Neuronal stem cell (in vitro differentiated cells): ENCODE data around the gene PARN.

Experiments
- DNase-seq: peaks from one replicate; pipeline ENCODE4 v3.0.0-alpha.2; 2013; ENCODE audit warnings: low spot score
- H2AFZ ChIP-seq: one replicate; pipeline ENCODE4 v1.6.1; 2013; ENCODE audit warnings: mild to moderate bottlenecking, low read length, inconsistent platforms
- H2AK5ac ChIP-seq: 2 replicates; pipeline ENCODE4 v1.6.1; 2013; ENCODE audit warnings: low read depth, mild to moderate bottlenecking, inconsistent platforms, low read length, moderate library complexity, mixed read lengths
- H2BK120ac ChIP-seq: 2 replicates; pipeline ENCODE4 v1.6.1; 2013; ENCODE audit warnings: low read depth, mild to moderate bottlenecking, inconsistent platforms, low read length, moderate library complexity, mixed read lengths
- H2BK12ac ChIP-seq: one replicate; pipeline ENCODE4 v1.6.1; 2013; ENCODE audit warnings: low read length, inconsistent platforms
- H2BK15ac ChIP-seq: 2 replicates; pipeline ENCODE4 v1.6.1; 2013; ENCODE audit warnings: mild to moderate bottlenecking, low read length, inconsistent platforms, mixed read lengths
- H2BK5ac ChIP-seq: one replicate; pipeline ENCODE4 v1.6.1; 2013; ENCODE audit warnings: inconsistent platforms, mild to moderate bottlenecking, low read length, moderate library complexity
- H3K14ac ChIP-seq: one replicate; pipeline ENCODE4 v1.6.1; 2013; ENCODE audit warnings: low read length, inconsistent platforms
- H3K18ac ChIP-seq: 2 replicates; pipeline ENCODE4 v1.6.1; 2013; ENCODE audit warnings: low read length, inconsistent platforms
- H3K23ac ChIP-seq: 2 replicates; pipeline ENCODE4 v1.6.1; 2013; ENCODE audit warnings: low read depth, mild to moderate bottlenecking, mixed read lengths, low read length, inconsistent platforms; ENCODE audit not compliant: poor library complexity
- H3K27ac ChIP-seq: replicated peaks from 3 replicates; pipeline ENCODE4 v1.5.1; 2013; ENCODE audit warnings: low read length, inconsistent platforms
- H3K27me3 ChIP-seq, 3 experiments: 2 replicates each; pipeline ENCODE4 v1.6.1; 2013; ENCODE audit warnings: low read length in 3 of 3, mild to moderate bottlenecking in 2 of 3, inconsistent platforms in 1 of 3, low read depth in 1 of 3, mixed read lengths in 1 of 3, moderate library complexity in 1 of 3; ENCODE audit not compliant: control insufficient read depth in 3 of 3, insufficient read depth in 3 of 3
- H3K36me3 ChIP-seq, 2 donors: replicated peaks in 1 of 2; 2 replicates each; pipeline ENCODE4 v1.6.1; 2013; ENCODE audit warnings: low read length in 2 of 2; ENCODE audit not compliant: control insufficient read depth in 2 of 2, insufficient read depth in 2 of 2
- H3K4ac ChIP-seq: 2 replicates; pipeline ENCODE4 v1.6.1; 2013; ENCODE audit warnings: inconsistent platforms, mild to moderate bottlenecking, low read length, moderate library complexity
- H3K4me1 ChIP-seq, 2 donors: 1 replicate in 1 of 2; 2 replicates in 1 of 2; pipeline ENCODE4 v1.6.1; 2013; ENCODE audit warnings: low read length in 2 of 2, low read depth in 1 of 2; ENCODE audit not compliant: control insufficient read depth in 2 of 2, insufficient read depth in 1 of 2
- H3K4me2 ChIP-seq: one replicate; pipeline ENCODE4 v1.6.1; 2013; ENCODE audit warnings: mild to moderate bottlenecking, low read length, inconsistent platforms; ENCODE audit not compliant: insufficient read depth, poor library complexity, severe bottlenecking
- H3K4me3 ChIP-seq, 2 donors: 2 replicates each; pipeline ENCODE4 v1.5.1; 2013; ENCODE audit warnings: low read length in 2 of 2, mild to moderate bottlenecking in 2 of 2, inconsistent platforms in 1 of 2, moderate library complexity in 1 of 2
- H3K79me1 ChIP-seq: one replicate; pipeline ENCODE4 v1.6.1; 2013; ENCODE audit warnings: low read depth, mild to moderate bottlenecking, inconsistent platforms, low read length, moderate library complexity
- H3K9ac ChIP-seq: one replicate; pipeline ENCODE4 v1.6.1; 2013; ENCODE audit warnings: mild to moderate bottlenecking, low read depth, low read length, inconsistent platforms; ENCODE audit not compliant: poor library complexity
- H3K9me3 ChIP-seq, 2 donors: replicated peaks in 1 of 2; 2 replicates each; pipeline versions ENCODE3 to v1.6.1; 2013; ENCODE audit warnings: low read length in 2 of 2, mild to moderate bottlenecking in 2 of 2, inconsistent platforms in 1 of 2, low read depth in 1 of 2, mixed read lengths in 1 of 2, moderate library complexity in 1 of 2; ENCODE audit not compliant: control insufficient read depth in 2 of 2, insufficient read depth in 1 of 2
- H4K8ac ChIP-seq: one replicate; pipeline ENCODE4 v1.6.1; 2013; ENCODE audit warnings: low read depth, mild to moderate bottlenecking, inconsistent platforms, low read length, moderate library complexity
- H4K91ac ChIP-seq: one replicate; pipeline ENCODE4 v1.6.1; 2013; ENCODE audit warnings: low read length, low read depth, mild to moderate bottlenecking, inconsistent platforms; ENCODE audit not compliant: poor library complexity
- WGBS, 2 donors: extraction: QIAGEN DNeasy Blood & Tissue Kit; methylation state at CpG; one replicate each; pipeline ENCODE4 v1.1.7; 2013; ENCODE audit warnings: missing lambda C conversion rate in 2 of 2, mixed read lengths in 1 of 2; ENCODE audit not compliant: insufficient read length in 2 of 2, insufficient replicate concordance in 1 of 2; ENCODE audit errors: extremely low coverage in 2 of 2; 5-methylcytosine and 5-hydroxymethylcytosine counted together

The PARN gene

GRCh38 chr16:14497245-14498082 is 132.6 kb downstream of the PARN start:
- Histone ChIP-seq H2AFZ (no peak overlapping the region), H3K4me2 (no peak overlapping the region), H2AK5ac (no peak overlapping the region), H2BK5ac (no peak overlapping the region), H2BK12ac (no peak overlapping the region), H3K4me3 (no peak overlapping the region), H3K18ac (no peak overlapping the region), H3K9me3 (no peaks in the 10 kb centered on the region), H3K4ac (no peak overlapping the region), H3K23ac (no peak overlapping the region), H3K36me3 (no peaks in the 10 kb centered on the region), H3K9ac (no peak overlapping the region), H3K4me1 (peaks cover 22 to 25% of the 10 kb centered on the region in 2 donors), H3K27me3 (no peaks in the 10 kb centered on the region), H2BK15ac (no peak overlapping the region), H4K8ac (no peak overlapping the region), H3K14ac (no peak overlapping the region), H3K79me1 (peaks cover 2% of the 10 kb centered on the region), H2BK120ac (no peak overlapping the region), H4K91ac (no peak overlapping the region), H3K27ac (no peak overlapping the region)
- no CpG with 5 or more reads among the region's 7 CpGs for WGBS, 2 donors
- peak; percentile 17 for DNase-seq

- Histone ChIP-seq H2BK5ac (no peak overlapping the region), H3K36me3 (no peaks in the 10 kb centered on the region), H3K9me3 (no peaks in the 10 kb centered on the region), H4K8ac (no peak overlapping the region), H2AFZ (no peak overlapping the region), H3K4me3 (no peak overlapping the region), H3K18ac (no peak overlapping the region), H2BK12ac (no peak overlapping the region), H3K4me1 (peaks cover 22 to 24% of the 10 kb centered on the region in 2 donors), H4K91ac (no peak overlapping the region), H3K4ac (no peak overlapping the region), H2BK15ac (no peak overlapping the region), H3K27ac (no peak overlapping the region), H2BK120ac (no peak overlapping the region), H2AK5ac (no peak overlapping the region), H3K27me3 (no peaks in the 10 kb centered on the region), H3K4me2 (no peak overlapping the region), H3K9ac (no peak overlapping the region), H3K23ac (no peak overlapping the region), H3K79me1 (peaks cover 2% of the 10 kb centered on the region), H3K14ac (no peak overlapping the region)
- DNase-seq: no peak
- WGBS, 2 donors: no CpG with 5 or more reads among the region's 7 CpGs
Measured at GRCh38 chr16:14496786-14497185, 133.3 kb downstream of the PARN start.

DNA sequence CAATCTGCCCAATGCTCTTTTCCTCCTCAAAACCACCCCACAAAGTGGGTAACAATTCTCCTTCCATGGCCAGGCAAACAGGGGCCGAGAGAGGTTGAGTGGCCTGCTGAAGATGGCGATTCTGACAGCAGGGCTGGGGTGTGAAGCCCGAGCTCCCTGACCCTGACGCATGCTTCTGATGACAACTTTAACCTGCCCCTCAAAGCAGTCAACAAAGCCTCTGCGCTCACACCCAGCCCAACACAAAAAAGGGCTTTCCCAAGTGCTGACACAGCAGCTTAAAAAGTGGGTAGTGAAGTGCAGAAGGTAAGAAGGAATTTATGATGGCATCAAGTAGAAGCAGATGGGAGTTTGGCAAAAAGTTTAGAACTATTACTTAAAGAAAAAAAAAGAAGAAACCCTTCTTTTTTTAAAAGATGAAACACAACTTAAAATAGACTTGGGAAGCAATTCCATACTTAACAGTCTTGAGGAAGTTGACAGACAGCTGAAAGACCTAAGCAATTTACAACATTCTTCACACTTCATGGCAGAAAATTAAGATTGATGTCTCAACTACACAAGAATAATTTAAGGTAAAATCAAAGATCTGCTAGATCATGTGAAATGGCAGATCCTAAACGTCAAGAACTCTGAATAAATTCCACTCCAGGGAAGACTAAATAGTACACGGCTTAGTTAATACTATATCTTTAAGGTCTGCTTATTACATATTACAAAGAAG is 133.9 kb downstream of the PARN start:
- H2BK5ac ChIP-seq: no peak overlapping the region
- no peaks in the 10 kb centered on the region for H3K36me3 ChIP-seq
- no peak overlapping the region for H3K18ac ChIP-seq
- no CpG with 5 or more reads among the region's 7 CpGs for WGBS, 2 donors
- H3K79me1 ChIP-seq: peaks cover 2% of the 10 kb centered on the region
- H3K14ac ChIP-seq: no peak overlapping the region
- H2BK15ac ChIP-seq: no peak overlapping the region
- no peak overlapping the region for H3K4me2 ChIP-seq
- no peak overlapping the region for H3K23ac ChIP-seq
- no peak overlapping the region for H4K8ac ChIP-seq
- no peaks in the 10 kb centered on the region for H3K9me3 ChIP-seq
- no peak overlapping the region for H3K4ac ChIP-seq
- H3K27me3 ChIP-seq: no peaks in the 10 kb centered on the region
- no peak for DNase-seq
- no peak overlapping the region for H2BK12ac ChIP-seq
- no peak overlapping the region for H4K91ac ChIP-seq
- H2AFZ ChIP-seq: no peak overlapping the region
- no peak overlapping the region for H3K9ac ChIP-seq
- no peak overlapping the region for H3K27ac ChIP-seq
- no peak overlapping the region for H3K4me3 ChIP-seq
- no peak overlapping the region for H2BK120ac ChIP-seq
- H2AK5ac ChIP-seq: no peak overlapping the region
- H3K4me1 ChIP-seq: peaks cover 18 to 22% of the 10 kb centered on the region in 2 donors
